HG03432 (cell line): ENCODE measurements around the gene PKD1.

Experiments
- ATAC-seq: cut with Tn5 transposase; IDR thresholded peaks from one replicate; pipeline ENCODE4 v1.9.1; 2021; ENCODE audit warnings: mild to moderate bottlenecking, moderate library complexity; ENCODE audit not compliant: unreplicated experiment

The PKD1 gene

GRCh38 chr16:2056681-2057407 is 78.9 kb downstream of the PKD1 start:
- ATAC-seq = no peak

GRCh38 chr16:2056077-2056476 is 79.6 kb downstream of the PKD1 start:
- ATAC-seq = no peak

GRCh38 chr16:2054543-2055245 is 81.0 kb downstream of the PKD1 start:
- no peak for ATAC-seq

GRCh38 chr16:2053897-2054296 is 81.8 kb downstream of the PKD1 start:
- ATAC-seq = no peak

- ATAC-seq = no peak
Observed at GRCh38 chr16:2053211-2053610, 82.5 kb downstream of the PKD1 start.

- no peak for ATAC-seq
Observed at GRCh38 chr16:2048116-2048543, 87.6 kb downstream of the PKD1 start.

GRCh38 chr16:2047330-2048115 is 88.2 kb downstream of the PKD1 start, which contains the start of the genes NTHL1 and TSC2:
Gene NTHL1, minus strand, starts transcription at chr16:2047834. Its CDS starts 11 bp downstream, at chr16:2047823.
Gene TSC2, plus strand, starts transcription at chr16:2047985. Its CDS starts 631 bp downstream, at chr16:2048616.
- ATAC-seq = peak; percentile 94

- no peak for ATAC-seq
Observed at GRCh38 chr16:2046893-2047329, 88.8 kb downstream of the PKD1 start.

GRCh38 chr16:2045965-2046892 is 89.5 kb downstream of the PKD1 start:
- ATAC-seq = no peak

- ATAC-seq = no peak
Observed at GRCh38 chr16:2044541-2044940, 91.2 kb downstream of the PKD1 start.

- ATAC-seq = no peak
Observed at GRCh38 chr16:2043667-2044451, 91.8 kb downstream of the PKD1 start.

- no peak for ATAC-seq
Observed at GRCh38 chr16:2042986-2043666, 92.6 kb downstream of the PKD1 start.

GRCh38 chr16:2042171-2042985 is 93.3 kb downstream of the PKD1 start:
- ATAC-seq = no peak

GRCh38 chr16:2040787-2041522 is 94.7 kb downstream of the PKD1 start:
- ATAC-seq = no peak

GRCh38 chr16:2040041-2040786 is 95.5 kb downstream of the PKD1 start:
- no peak for ATAC-seq

GRCh38 chr16:2039274-2040031 is 96.2 kb downstream of the PKD1 start:
- ATAC-seq = no peak
